SK-N-SH treated with all-trans-retinoic acid at 6 μM for 48 hours (cell line): ENCODE measurements around the gene COL4A2.

ENCODE experiments used
- ARNTL ChIP-seq: fragments of 450-650 bp; formaldehyde crosslinking; IDR thresholded peaks from 2 replicates; pipeline ENCODE4 v1.5.0; 2020; ENCODE audit warnings: low read depth, mild to moderate bottlenecking, moderate library complexity, borderline replicate concordance
- CSDC2 ChIP-seq: fragments of 250-450 bp; sonication (Bioruptor Pico); IDR thresholded peaks from 2 replicates; pipeline ENCODE4 v1.5.0; 2020; ENCODE audit warnings: mild to moderate bottlenecking, moderate library complexity
- PATZ1 ChIP-seq: fragments of 250-450 bp; sonication (Bioruptor Pico); IDR thresholded peaks from 2 replicates; pipeline ENCODE4 v1.8.0; 2020; ENCODE audit warnings: mild to moderate bottlenecking, moderate library complexity, borderline replicate concordance
- POU6F1 ChIP-seq: fragments of 250-450 bp; sonication (Bioruptor Pico); IDR thresholded peaks from 2 replicates; pipeline ENCODE4 v1.8.0; 2021; ENCODE audit warnings: low read depth, mild to moderate bottlenecking, moderate library complexity, borderline replicate concordance
- PPARA ChIP-seq: fragments of 250-450 bp; sonication (Bioruptor Pico); IDR thresholded peaks from 2 replicates; pipeline ENCODE4 v1.5.0; 2020; ENCODE audit warnings: mild to moderate bottlenecking, borderline replicate concordance
- RARB ChIP-seq: fragments of 250-450 bp; sonication (Bioruptor Pico); IDR thresholded peaks from 2 replicates; pipeline ENCODE4 v1.8.0; 2021; ENCODE audit warnings: mild to moderate bottlenecking, moderate library complexity
- SNAI2 ChIP-seq: fragments of 250-450 bp; sonication (Bioruptor Pico); IDR thresholded peaks from 2 replicates; pipeline ENCODE4 v1.5.0; 2020; ENCODE audit warnings: mild to moderate bottlenecking, moderate library complexity
- TCF4 ChIP-seq: fragments of 250-450 bp; sonication (Bioruptor Pico); IDR thresholded peaks from 2 replicates; pipeline ENCODE4 v1.8.0; 2021; ENCODE audit warnings: mild to moderate bottlenecking, moderate library complexity, borderline replicate concordance
- TSHZ2 ChIP-seq: fragments of 250-450 bp; sonication (Bioruptor Pico); IDR thresholded peaks from 2 replicates; pipeline ENCODE4 v1.5.0; 2020; ENCODE audit warnings: mild to moderate bottlenecking, moderate library complexity
- ZFP3 ChIP-seq: fragments of 250-450 bp; sonication (Bioruptor Pico); IDR thresholded peaks from 2 replicates; pipeline ENCODE4 v1.5.0; 2020; ENCODE audit warnings: mild to moderate bottlenecking, moderate library complexity

- no peak for TF ChIP-seq PATZ1
- no peak for TF ChIP-seq PPARA (CRISPR knock-in tag)
- TF ChIP-seq ARNTL (CRISPR knock-in tag), result no peak
- TF ChIP-seq CSDC2, result no peak
- no peak for TF ChIP-seq TSHZ2 (CRISPR knock-in tag)
- TF ChIP-seq POU6F1 (CRISPR knock-in tag), result no peak
- TF ChIP-seq RARB (CRISPR knock-in tag), result no peak
- TF ChIP-seq TCF4 (CRISPR knock-in tag), result no peak
- no peak for TF ChIP-seq SNAI2 (CRISPR knock-in tag)
- no peak for TF ChIP-seq ZFP3 (CRISPR knock-in tag)
Observed at GRCh38 chr13:110495881-110496280, 188.8 kb downstream of the COL4A2 start.
